ENCODE measurements around the gene RGS6.

DNA sequence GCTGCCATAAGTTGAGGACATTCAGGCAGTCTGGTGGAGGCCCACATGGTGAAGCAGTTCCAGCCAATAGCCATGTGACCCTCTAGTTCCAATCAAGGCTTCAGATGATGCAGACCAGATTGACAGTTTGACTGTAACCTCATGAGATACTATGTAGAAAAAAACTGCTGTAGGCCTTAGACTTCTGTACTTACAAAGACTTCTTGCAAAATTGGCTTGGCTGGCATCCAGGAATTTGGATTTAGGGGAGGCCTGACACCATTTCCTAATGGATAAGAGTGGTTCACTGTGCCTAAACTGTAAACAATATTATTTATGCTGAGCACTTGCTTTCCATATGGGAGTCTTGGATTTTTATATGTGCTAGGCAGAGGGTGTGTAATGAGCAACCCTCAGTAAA, 76.4 kb downstream of the RGS6 start:
- TF ChIP-seq POLR2A (IDR thresholded peaks at IDR 0.05) (no peak), POLR2AphosphoS5 (IDR thresholded peaks at IDR 0.05) (no peak)
